NB4 (cell line): ENCODE data around the gene ZPLD1.

Source experiments
- DNase-seq: peaks from one replicate; pipeline ENCODE4 v3.0.0; 2010; ENCODE audit warnings: low read depth
- H3K4me3 ChIP-seq: one replicate; pipeline ENCODE4 v1.5.1; 2011; ENCODE audit warnings: mild to moderate bottlenecking, low read depth, low read length, moderate library complexity
- CTCF ChIP-seq: IDR thresholded peaks from one replicate; pipeline ENCODE4 v1.5.1; 2012; ENCODE audit warnings: low read depth, low read length
- MAX ChIP-seq: IDR thresholded peaks from 2 replicates; pipeline ENCODE4 v1.6.1; 2011; ENCODE audit warnings: low read depth, low read length
- MYC ChIP-seq: IDR thresholded peaks from 2 replicates; pipeline ENCODE4 v1.6.1; 2011; ENCODE audit warnings: low read depth, low read length
- POLR2A ChIP-seq: IDR thresholded peaks from 2 replicates; pipeline ENCODE4 v1.6.1; 2011; ENCODE audit warnings: mild to moderate bottlenecking; ENCODE audit not compliant: insufficient read length; ENCODE audit errors: extremely low read depth

The ZPLD1 gene

GRCh38 chr3:102525624-102526023 is 90.8 kb downstream of the ZPLD1 start:
- TF ChIP-seq CTCF (no peak), MYC (no peak), POLR2A (no peak), MAX (no peak)
- no peak for DNase-seq

GRCh38 chr3:102526865-102527264 is 92.0 kb downstream of the ZPLD1 start:
- DNase-seq: no peak
- no peak overlapping the region for H3K4me3 ChIP-seq
- TF ChIP-seq POLR2A: no peak
- TF ChIP-seq MAX: no peak

More at GRCh38 chr3:102525624-102526023, 90.8 kb downstream of the ZPLD1 start:
- no peak overlapping the region for H3K4me3 ChIP-seq

- DNase-seq: no peak
- no peak overlapping the region for H3K4me3 ChIP-seq
- TF ChIP-seq POLR2A: no peak
- TF ChIP-seq CTCF: no peak
- no peak for TF ChIP-seq MAX
- TF ChIP-seq MYC: no peak
These were observed 93.9 kb downstream of the ZPLD1 start for GRCh38 chr3:102528727-102529126.
